Naive B cell (primary cell): ENCODE data around the gene IGSF23. TPM values are rescaled to one million over a fixed set of nuclear protein-coding genes. Genes with fewer than 3 reads are reported as not detected.
A peak's percentile ranks its signal among the peaks of the same experiment; 100 is the strongest.
"Not testable (repeated sequence)": the region's sequence is repeated elsewhere in the genome, so short reads cannot be mapped to it uniquely, and the experiment has no call there.

Experiments used
- ATAC-seq, 2 donors: fragments of 150-1000 bp; cut with Tn5 transposase; 2 replicates each; pipeline ENCODE4 v1.10.0; 2021; ENCODE audit warnings: low read depth in 2 of 2, mild to moderate bottlenecking in 2 of 2, moderate library complexity in 2 of 2
- DNase-seq: peaks from one replicate; pipeline ENCODE4 v3.0.0; 2022
- H3K27ac Mint-ChIP-seq, 6 donors: one replicate each; pipeline ENCODE4 v1.8.0; 2020 to 2022; ENCODE audit warnings: mild to moderate bottlenecking in 6 of 6, mixed read lengths in 6 of 6, moderate library complexity in 5 of 6, inconsistent platforms in 2 of 6
- H3K27me3 Mint-ChIP-seq, 3 donors: one replicate each; pipeline ENCODE4 v1.8.0; 2021 to 2022; ENCODE audit warnings: mixed read lengths in 3 of 3, mild to moderate bottlenecking in 1 of 3
- H3K36me3 Mint-ChIP-seq, 2 donors: one replicate each; pipeline ENCODE4 v1.8.0; 2020 to 2022; ENCODE audit warnings: mixed read lengths in 2 of 2, inconsistent platforms in 1 of 2, mild to moderate bottlenecking in 1 of 2
- H3K4me1 Mint-ChIP-seq, 3 donors: one replicate each; pipeline ENCODE4 v1.8.0; 2020 to 2022; ENCODE audit warnings: mixed read lengths in 3 of 3, inconsistent platforms in 1 of 3, mild to moderate bottlenecking in 1 of 3, moderate library complexity in 1 of 3
- H3K4me3 Mint-ChIP-seq, 8 donors: one replicate each; pipeline ENCODE4 v1.8.0; 2020 to 2022; ENCODE audit warnings: mild to moderate bottlenecking in 8 of 8, mixed read lengths in 8 of 8, moderate library complexity in 8 of 8, inconsistent platforms in 2 of 8
- H3K9me3 Mint-ChIP-seq, 7 donors: one replicate each; pipeline ENCODE4 v1.8.0; 2020 to 2022; ENCODE audit warnings: mixed read lengths in 7 of 7, mild to moderate bottlenecking in 5 of 7, inconsistent platforms in 2 of 7, moderate library complexity in 1 of 7
- polyA plus RNA-seq, 6 donors: library from polyadenylated mRNA; unstranded; fragments of 300-500 nt; fragmentation: Illumina TruSeq; gene quantifications; one replicate each; pipeline ENCODE4 v1.2.3, GENCODE V29; 2021; ENCODE audit warnings: low read depth in 6 of 6

The IGSF23 gene
- polyA plus RNA-seq, 6 donors from 2014 or later = not detected

DNA sequence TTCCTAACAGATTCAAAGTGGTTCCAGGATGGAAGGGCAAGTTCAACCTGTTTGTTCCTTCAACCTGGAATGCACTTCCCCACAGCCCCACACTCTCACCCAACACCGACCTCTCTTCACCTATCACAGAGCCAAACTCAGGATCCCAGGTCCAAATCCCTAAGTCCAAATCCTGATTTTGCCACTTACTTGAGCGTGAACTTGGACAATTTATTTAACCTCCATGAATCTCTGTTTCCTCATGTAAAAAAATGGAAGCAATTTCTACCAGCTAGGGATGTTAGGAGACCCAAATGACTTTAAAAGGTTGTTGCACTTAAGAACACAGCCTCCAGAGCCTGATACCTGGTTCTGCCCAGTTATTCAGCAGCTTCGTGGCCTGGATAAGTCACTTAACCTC lies 5.4 kb upstream of the IGSF23 start:
- Mint-ChIP-seq H3K4me3 (peak overlapping the region in 2 of 8 donors; percentile 49 to 61), H3K27me3 (peaks cover 9 to 38% (median 22%) of the 10 kb centered on the region in 3 donors), H3K9me3 (peaks cover 0 to 2% (median 0%) of the 10 kb centered on the region in 7 donors), H3K27ac (peak overlapping the region in 3 of 6 donors; percentile 6 to 88 (median 53)), H3K4me1 (peaks cover 13 to 15% (median 14%) of the 10 kb centered on the region in 3 donors), H3K36me3 (no peaks in the 10 kb centered on the region)
- no peak for DNase-seq
- ATAC-seq = no peak

DNA sequence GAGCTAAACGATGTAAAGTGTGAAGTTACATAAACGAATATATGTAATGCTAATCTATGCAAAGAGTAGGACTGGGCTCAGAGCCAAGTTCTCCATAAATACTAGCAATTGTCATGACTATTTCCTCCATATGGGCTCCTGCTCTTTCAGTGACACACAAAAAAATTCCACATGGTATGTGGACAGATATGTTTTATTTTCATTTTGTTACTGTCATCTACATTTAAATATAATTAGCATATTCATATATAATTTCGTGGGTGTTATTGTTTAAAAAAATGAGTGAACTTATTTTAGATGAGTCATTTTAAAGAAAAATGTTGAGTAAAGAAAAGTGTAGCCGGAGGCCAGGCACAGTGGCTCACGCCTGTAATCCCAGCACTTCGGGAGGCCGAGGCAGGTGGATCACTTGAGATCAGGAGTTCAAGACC lies 5.0 kb upstream of the IGSF23 start:
- H3K36me3 Mint-ChIP-seq = no peaks in the 10 kb centered on the region
- H3K9me3 Mint-ChIP-seq = peaks cover 0 to 2% (median 0%) of the 10 kb centered on the region in 7 donors
- H3K4me1 Mint-ChIP-seq = peaks cover 13 to 15% (median 14%) of the 10 kb centered on the region in 3 donors
- H3K27ac Mint-ChIP-seq = no peak overlapping the region
- H3K4me3 Mint-ChIP-seq = no peak overlapping the region
- no peak for DNase-seq
- H3K27me3 Mint-ChIP-seq = peaks cover 9 to 36% (median 17%) of the 10 kb centered on the region in 3 donors
- no peak for ATAC-seq

DNA sequence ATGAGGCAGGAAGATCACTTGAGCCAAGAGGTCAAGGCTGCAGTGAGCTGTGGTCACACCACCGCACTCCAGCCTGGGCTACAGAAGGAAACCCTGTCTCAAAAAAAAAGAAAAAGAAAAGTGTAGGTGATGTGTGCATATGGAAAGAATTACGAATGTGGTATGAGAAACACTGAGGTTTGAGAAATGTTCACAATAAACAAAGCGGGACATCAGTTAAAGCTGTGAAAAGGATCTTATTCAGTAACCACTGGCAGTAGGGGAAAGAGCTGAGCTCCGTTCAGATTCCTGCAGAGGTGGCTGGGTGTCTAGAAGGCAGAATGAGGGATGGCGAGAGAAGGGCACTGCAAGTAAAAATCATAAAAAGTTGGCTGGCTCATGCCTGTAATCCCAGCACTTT lies 4.1 kb upstream of the IGSF23 start:
- Mint-ChIP-seq H3K27me3 (peaks cover 8 to 31% (median 16%) of the 10 kb centered on the region in 3 donors), H3K4me3 (no peak overlapping the region), H3K4me1 (peaks cover 13 to 15% (median 14%) of the 10 kb centered on the region in 3 donors), H3K36me3 (no peaks in the 10 kb centered on the region), H3K9me3 (peaks cover 0 to 2% (median 0%) of the 10 kb centered on the region in 7 donors), H3K27ac (no peak overlapping the region)
- DNase-seq = no peak
- no peak for ATAC-seq

DNA sequence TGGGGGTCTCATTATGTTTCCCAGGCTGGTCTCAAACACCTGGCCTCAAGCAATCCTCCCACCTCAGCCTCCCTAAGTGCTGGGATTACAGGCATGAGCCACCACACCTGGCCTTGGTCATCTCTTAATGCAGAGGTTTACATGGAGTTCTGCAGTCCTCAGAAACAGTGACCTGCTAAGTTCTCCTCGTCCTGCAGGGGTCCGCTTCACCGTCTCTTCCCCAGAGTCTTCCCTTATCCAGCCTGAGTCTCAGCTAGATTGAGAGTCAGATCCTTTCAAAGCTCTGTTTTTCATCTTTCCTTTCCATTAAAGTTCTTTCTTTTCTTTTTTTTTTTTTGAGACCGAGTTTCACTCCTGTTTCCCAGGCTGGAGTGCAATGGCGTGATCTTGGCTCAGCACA lies 2.9 kb upstream of the IGSF23 start:
- not testable (repeated sequence) for H3K36me3 Mint-ChIP-seq
- H3K27ac Mint-ChIP-seq = peak overlapping the region in 1 of 6 donors; percentile 56

DNA sequence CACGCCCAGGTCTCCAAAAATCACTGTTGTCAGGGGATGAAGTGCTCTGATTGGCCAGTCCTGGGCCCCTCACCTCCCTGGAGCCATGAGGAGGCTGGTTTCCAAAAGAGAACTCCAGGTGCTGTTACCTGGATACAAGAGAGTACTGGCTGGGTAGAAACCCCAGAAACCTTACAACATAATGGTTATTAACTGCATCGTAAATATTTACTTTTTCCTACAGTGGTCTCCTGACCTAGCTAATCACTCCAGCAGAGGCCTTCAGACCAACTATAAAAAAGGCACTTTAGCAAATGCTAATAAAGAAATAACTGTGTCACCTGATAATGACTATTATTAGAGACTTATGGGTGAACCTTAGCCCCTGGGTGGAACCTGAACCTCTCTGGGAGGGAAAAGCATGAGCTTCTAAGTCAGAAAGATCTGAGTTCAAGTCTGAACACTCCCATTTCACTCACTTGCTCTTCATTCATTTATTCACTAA lies 1.5 kb upstream of the IGSF23 start:
- no peak for DNase-seq
- H3K27me3 Mint-ChIP-seq = peaks cover 5 to 24% (median 16%) of the 10 kb centered on the region in 3 donors
- no peaks in the 10 kb centered on the region for H3K36me3 Mint-ChIP-seq
- H3K27ac Mint-ChIP-seq = no peak overlapping the region
- H3K4me1 Mint-ChIP-seq = peaks cover 12 to 14% (median 13%) of the 10 kb centered on the region in 3 donors
- H3K9me3 Mint-ChIP-seq = peaks cover 0 to 2% (median 0%) of the 10 kb centered on the region in 7 donors
- H3K4me3 Mint-ChIP-seq = no peak overlapping the region
- no peak for ATAC-seq

More for the DNA sequence above, 2.9 kb upstream of the IGSF23 start:
- not testable (repeated sequence) for DNase-seq, H3K4me3 Mint-ChIP-seq, H3K9me3 Mint-ChIP-seq, ATAC-seq
- Mint-ChIP-seq H3K27me3 (peaks cover 5 to 24% (median 16%) of the 10 kb centered on the region in 3 donors), H3K4me1 (peaks cover 13 to 15% (median 14%) of the 10 kb centered on the region in 3 donors)

DNA sequence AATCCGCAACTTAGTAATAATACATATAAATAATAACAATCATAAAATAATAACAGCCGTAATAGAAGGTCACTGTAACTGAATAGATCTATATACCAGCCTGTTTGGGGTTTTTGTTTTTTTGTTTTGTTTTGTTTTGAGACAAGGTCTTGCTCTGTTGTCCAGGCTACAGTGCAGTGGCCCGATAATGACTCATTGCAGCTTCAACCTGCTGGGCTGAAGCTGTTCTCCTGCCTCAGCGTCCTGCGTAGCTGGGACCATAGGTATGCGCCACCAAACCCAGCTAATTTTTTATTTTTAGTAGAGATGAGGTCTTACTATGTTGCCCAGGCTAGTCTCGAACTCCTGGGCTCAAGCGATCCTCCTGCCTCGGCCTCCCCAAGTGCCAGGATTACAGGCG lies 950 bp downstream of the IGSF23 start:
- Mint-ChIP-seq H3K27ac (no peak overlapping the region), H3K9me3 (no peaks in the 10 kb centered on the region)
- no peak for DNase-seq

DNA sequence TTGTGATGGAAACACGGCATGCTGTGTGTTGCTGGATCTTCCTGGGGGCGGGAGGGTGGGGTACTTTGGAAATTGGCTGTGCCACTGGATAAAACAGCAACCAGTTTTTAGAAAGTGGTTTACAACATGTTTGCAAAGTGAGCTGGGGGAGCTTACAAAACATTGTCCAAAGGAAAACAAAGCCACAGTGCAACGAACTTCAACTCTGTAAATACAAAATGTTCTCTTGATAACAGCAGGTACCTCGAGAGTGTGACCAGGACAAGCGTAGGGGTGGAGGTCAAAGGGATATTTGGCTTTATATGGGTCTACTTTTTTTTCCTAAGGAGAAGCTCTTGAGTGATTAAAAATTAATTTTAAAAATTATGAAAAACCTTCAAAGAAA lies 2.5 kb downstream of the IGSF23 start:
- H3K27ac Mint-ChIP-seq = no peak overlapping the region
- H3K36me3 Mint-ChIP-seq = no peaks in the 10 kb centered on the region
- H3K27me3 Mint-ChIP-seq = peaks cover 0 to 14% (median 8%) of the 10 kb centered on the region in 3 donors
- DNase-seq (no peak), ATAC-seq (no peak)
- H3K4me3 Mint-ChIP-seq = no peak overlapping the region
- H3K9me3 Mint-ChIP-seq = no peaks in the 10 kb centered on the region
- H3K4me1 Mint-ChIP-seq = no peaks in the 10 kb centered on the region

More for the DNA sequence above, 950 bp downstream of the IGSF23 start:
- H3K4me1 Mint-ChIP-seq = no peaks in the 10 kb centered on the region
- H3K4me3 Mint-ChIP-seq = no peak overlapping the region
- H3K36me3 Mint-ChIP-seq = no peaks in the 10 kb centered on the region
- no peak for ATAC-seq
- peaks cover 2 to 14% (median 11%) of the 10 kb centered on the region in 3 donors for H3K27me3 Mint-ChIP-seq

DNA sequence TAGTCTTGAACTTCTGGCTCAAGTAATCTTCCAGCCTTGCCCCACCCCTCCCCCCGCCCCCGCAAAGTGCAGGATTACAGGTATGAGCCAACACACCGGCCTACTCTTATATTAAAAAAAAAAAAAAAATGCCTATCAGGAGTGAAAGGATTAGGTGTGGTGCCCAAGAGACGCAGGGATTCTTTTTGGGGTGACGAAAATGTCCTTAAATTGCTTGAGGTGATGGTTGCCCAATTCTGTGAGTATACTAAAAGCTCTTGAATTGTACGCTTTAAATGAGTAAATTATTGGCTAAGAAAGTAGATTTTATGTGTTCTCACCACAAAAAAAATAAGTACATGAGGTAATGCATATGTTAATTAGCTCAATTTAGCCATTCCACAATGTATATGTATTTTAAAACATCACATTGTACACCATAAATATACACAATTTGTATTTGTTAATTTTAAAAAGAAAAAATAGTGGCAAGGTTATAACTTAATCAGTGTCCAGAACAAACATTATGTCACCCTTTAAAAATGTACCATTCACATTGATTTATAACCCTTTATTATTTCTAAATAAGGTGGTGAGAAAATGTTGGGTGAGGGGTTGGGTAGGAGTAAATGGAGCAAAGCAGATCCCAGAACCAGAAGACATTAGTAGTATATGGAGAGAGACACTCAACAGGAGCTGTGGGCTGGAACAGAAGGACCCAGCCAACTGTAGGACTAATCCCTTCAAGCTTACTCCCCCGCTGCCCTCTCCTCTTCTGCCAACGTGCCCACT lies 3.9 kb downstream of the IGSF23 start:
- Mint-ChIP-seq H3K36me3 (no peaks in the 10 kb centered on the region), H3K4me3 (no peak overlapping the region), H3K9me3 (no peaks in the 10 kb centered on the region), H3K27ac (no peak overlapping the region), H3K4me1 (no peaks in the 10 kb centered on the region), H3K27me3 (peaks cover 0 to 11% (median 6%) of the 10 kb centered on the region in 3 donors)
- ATAC-seq = no peak
- no peak for DNase-seq

DNA sequence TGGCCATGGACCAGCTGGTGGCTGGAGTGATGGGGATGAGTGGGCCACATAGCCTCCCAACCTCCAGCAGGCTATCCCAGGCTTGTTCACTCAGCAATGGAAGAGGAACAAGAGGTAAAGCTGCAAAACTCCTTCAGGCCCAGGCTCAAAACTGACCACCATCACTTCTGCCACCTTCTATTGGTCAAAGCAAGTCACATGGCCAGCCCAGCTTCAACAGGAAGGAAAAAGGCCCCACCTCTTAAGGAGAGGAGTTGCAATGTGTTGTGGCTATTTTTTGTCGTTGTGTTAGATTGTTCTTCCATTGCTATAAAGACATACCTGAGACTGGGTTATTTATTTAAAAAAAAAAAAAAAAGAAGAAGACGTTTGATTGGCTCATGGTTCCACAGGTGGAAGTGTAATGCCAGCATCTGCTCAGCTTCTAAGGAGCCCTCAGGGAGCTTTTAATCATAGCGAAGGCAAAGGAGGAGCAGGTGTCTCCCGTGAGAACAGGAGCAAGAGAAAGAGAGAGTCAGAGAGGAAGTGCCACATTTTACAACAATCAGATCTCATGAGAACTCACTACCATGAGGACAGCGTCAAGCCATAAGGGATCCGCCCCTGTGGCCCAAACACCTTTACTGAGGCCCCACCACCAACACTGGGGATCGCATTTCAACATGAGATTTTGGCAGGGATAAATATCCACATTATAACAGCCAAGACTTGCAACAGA lies 5.4 kb downstream of the IGSF23 start:
- Mint-ChIP-seq H3K36me3 (no peaks in the 10 kb centered on the region), H3K9me3 (peaks cover 0 to 1% (median 0%) of the 10 kb centered on the region in 7 donors), H3K27me3 (peaks cover 0 to 16% (median 11%) of the 10 kb centered on the region in 3 donors), H3K4me3 (no peak overlapping the region), H3K27ac (no peak overlapping the region), H3K4me1 (no peaks in the 10 kb centered on the region)
- no peak for ATAC-seq
- DNase-seq = no peak

DNA sequence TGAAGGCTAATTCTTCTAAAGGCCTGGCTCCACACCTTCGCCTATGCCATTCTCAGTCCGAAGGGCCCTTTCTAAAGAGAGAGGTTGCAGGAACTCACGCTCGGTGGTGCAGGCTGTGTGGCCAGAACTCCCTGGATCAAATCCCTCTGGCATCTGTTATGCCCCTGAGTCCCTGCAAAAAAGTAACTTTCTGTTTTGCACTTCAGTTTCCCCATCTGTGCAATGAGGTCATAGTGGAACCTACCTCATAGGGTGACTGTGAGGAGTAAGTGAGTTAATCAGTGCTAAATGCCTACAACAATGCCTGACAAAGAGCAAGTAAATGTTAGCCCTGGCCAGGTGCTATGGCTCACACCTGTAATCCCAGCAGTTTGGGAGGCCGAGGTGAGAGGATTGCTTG lies 7.3 kb downstream of the IGSF23 start:
- peak overlapping the region in 1 of 6 donors; percentile 22 for H3K27ac Mint-ChIP-seq
- no peaks in the 10 kb centered on the region for H3K4me1 Mint-ChIP-seq
- no peak for DNase-seq
- H3K9me3 Mint-ChIP-seq = peaks cover 0 to 3% (median 0%) of the 10 kb centered on the region in 7 donors
- peaks cover 0 to 18% (median 18%) of the 10 kb centered on the region in 3 donors for H3K27me3 Mint-ChIP-seq
- no peak overlapping the region for H3K4me3 Mint-ChIP-seq
- no peak for ATAC-seq
- no peaks in the 10 kb centered on the region for H3K36me3 Mint-ChIP-seq

DNA sequence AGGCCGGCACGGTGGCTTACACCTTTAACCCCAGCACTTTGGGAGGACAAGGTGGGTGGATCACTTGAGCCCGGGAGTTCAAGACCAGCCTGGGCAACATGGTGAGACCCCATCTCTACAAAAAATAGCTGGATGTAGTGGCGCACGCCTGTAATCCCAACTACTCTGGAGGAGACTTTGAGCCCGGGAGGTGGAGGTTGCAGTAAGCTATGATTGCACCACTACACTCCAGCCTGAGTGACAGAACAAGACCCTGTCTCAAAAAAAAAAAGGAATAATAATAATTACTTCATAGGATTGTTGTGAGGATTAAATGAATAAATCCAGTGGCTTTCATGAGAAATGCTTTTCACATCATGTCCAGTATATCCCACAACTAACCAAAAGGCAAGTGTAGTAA lies 8.0 kb downstream of the IGSF23 start:
- no peak overlapping the region for H3K4me3 Mint-ChIP-seq
- DNase-seq = no peak
- peaks cover 0 to 24% (median 18%) of the 10 kb centered on the region in 3 donors for H3K27me3 Mint-ChIP-seq
- no peak overlapping the region for H3K27ac Mint-ChIP-seq
- no peak for ATAC-seq
- H3K4me1 Mint-ChIP-seq = no peaks in the 10 kb centered on the region
- no peaks in the 10 kb centered on the region for H3K36me3 Mint-ChIP-seq
- H3K9me3 Mint-ChIP-seq = peaks cover 0 to 7% (median 0%) of the 10 kb centered on the region in 7 donors

DNA sequence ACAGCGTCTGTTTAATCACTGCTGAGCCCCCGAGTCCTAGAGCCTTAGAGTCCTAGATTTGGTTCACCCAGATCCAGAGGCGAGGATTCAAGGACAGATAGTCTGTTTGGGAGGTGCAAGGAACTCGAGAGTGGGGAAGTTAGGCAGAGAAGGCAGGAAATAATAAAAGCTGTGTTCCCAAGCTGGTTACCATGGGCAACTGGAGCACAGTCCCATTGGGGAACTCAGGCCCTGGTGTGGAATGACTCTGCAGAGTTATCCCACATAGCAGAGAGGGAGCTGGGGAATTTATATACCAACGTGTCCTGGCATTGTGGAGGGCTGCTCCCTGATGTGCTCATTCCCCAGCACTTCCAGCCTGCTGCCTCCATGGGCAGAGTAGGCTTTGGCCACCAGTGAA lies 9.7 kb downstream of the IGSF23 start:
- no peaks in the 10 kb centered on the region for H3K36me3 Mint-ChIP-seq
- peak overlapping the region in 1 of 8 donors; percentile 25 for H3K4me3 Mint-ChIP-seq
- ATAC-seq = no peak
- no peaks in the 10 kb centered on the region for H3K4me1 Mint-ChIP-seq
- peaks cover 0 to 33% (median 29%) of the 10 kb centered on the region in 3 donors for H3K27me3 Mint-ChIP-seq
- H3K27ac Mint-ChIP-seq = peak overlapping the region in 1 of 6 donors; percentile 71
- H3K9me3 Mint-ChIP-seq = peaks cover 0 to 7% (median 0%) of the 10 kb centered on the region in 7 donors
- DNase-seq = no peak

DNA sequence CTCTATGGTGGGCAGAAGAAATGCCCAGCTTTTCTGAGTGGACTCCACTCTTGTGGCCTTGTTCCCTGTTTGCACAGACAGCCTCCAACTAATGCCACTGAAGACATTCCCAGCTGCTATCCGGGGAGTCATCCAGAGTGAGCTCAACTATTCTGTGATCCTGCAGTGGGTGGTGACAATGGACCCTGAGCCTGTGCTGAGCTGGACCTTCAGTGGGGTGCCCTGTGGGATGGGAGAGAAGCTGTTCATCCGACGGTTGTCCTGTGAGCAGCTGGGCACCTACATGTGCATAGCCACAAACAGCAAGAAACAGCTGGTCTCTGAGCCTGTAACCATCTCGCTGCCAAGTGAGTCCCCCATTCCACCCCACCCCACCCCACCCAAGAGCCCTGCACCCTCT lies 10.3 kb downstream of the IGSF23 start:
- peaks cover 0 to 36% (median 29%) of the 10 kb centered on the region in 3 donors for H3K27me3 Mint-ChIP-seq
- H3K4me1 Mint-ChIP-seq = no peaks in the 10 kb centered on the region
- H3K36me3 Mint-ChIP-seq = no peaks in the 10 kb centered on the region
- H3K9me3 Mint-ChIP-seq = peaks cover 0 to 7% (median 1%) of the 10 kb centered on the region in 7 donors
- ATAC-seq (no peak), DNase-seq (no peak)
- no peak overlapping the region for H3K27ac Mint-ChIP-seq
- no peak overlapping the region for H3K4me3 Mint-ChIP-seq
